WTC11 (cell line): ENCODE measurements around the gene MRPL11. TPM values are rescaled to one million over a fixed set of nuclear protein-coding genes. Genes with fewer than 3 reads are reported as not detected.

Source experiments
- ATAC-seq: fragments of 200-7000 bp; cut with Tn5 transposase; 2 replicates; pipeline ENCODE4 v1.10.0; 2021; ENCODE audit warnings: mild to moderate bottlenecking, moderate library complexity
- CTCF ChIA-PET: fragments of 300-600 bp; sonication (Branson Sonifier 250); formaldehyde crosslinking; loops from one replicate; lab custom pipeline; 2021; ENCODE audit warnings: antibody characterized with exemption; lab: Charles Lee
- POLR2A ChIA-PET: fragments of 350-600 bp; sonication (Branson Sonifier 250); formaldehyde crosslinking; loops from one replicate; lab custom pipeline; 2021; ENCODE audit warnings: antibody characterized with exemption; lab: Charles Lee
- DNase-seq: peaks from one replicate; pipeline ENCODE4 v3.0.0; 2021; ENCODE audit warnings: low spot score
- H3K27ac Mint-ChIP-seq: 2 replicates; pipeline ENCODE4 v1.8.0; 2021; ENCODE audit warnings: mixed read lengths
- H3K27me3 Mint-ChIP-seq: 2 replicates; pipeline ENCODE4 v1.8.0; 2021; ENCODE audit warnings: low read depth, mild to moderate bottlenecking, moderate library complexity, mixed read lengths
- H3K36me3 Mint-ChIP-seq: 2 replicates; pipeline ENCODE4 v1.8.0; 2021; ENCODE audit warnings: mixed read lengths
- H3K4me1 Mint-ChIP-seq: 2 replicates; pipeline ENCODE4 v1.8.0; 2022; ENCODE audit warnings: mixed read lengths
- H3K4me3 Mint-ChIP-seq: 2 replicates; pipeline ENCODE4 v1.8.0; 2021; ENCODE audit warnings: mild to moderate bottlenecking, moderate library complexity, mixed read lengths
- H3K9me3 Mint-ChIP-seq: 2 replicates; pipeline ENCODE4 v1.8.0; 2021; ENCODE audit warnings: mixed read lengths
- E2F5 ChIP-seq: sonication (generic); formaldehyde crosslinking; IDR thresholded peaks from 2 replicates; pipeline ENCODE4 v1.8.1; 2022; ENCODE audit warnings: mild to moderate bottlenecking, moderate library complexity, missing genetic modification reagents
- FOXK1 ChIP-seq: sonication (generic); formaldehyde crosslinking; IDR thresholded peaks from 2 replicates; pipeline ENCODE4 v1.8.0; 2022; ENCODE audit warnings: mild to moderate bottlenecking, moderate library complexity, missing genetic modification reagents
- GTF2I ChIP-seq: fragments of 250-450 bp; sonication (Bioruptor Pico); conservative IDR thresholded peaks from 2 replicates; pipeline ENCODE4 v1.4.0; 2021; ENCODE audit warnings: mild to moderate bottlenecking
- HMGA2 ChIP-seq: fragments of 250-450 bp; sonication (Bioruptor Pico); IDR thresholded peaks from 2 replicates; pipeline ENCODE4 v1.4.0; 2021; ENCODE audit warnings: mild to moderate bottlenecking, moderate library complexity
- MLX ChIP-seq: sonication (generic); formaldehyde crosslinking; IDR thresholded peaks from 2 replicates; pipeline ENCODE4 v1.8.1; 2023; ENCODE audit warnings: mild to moderate bottlenecking, missing genetic modification reagents, moderate library complexity
- MYBL2 ChIP-seq: sonication (generic); formaldehyde crosslinking; IDR thresholded peaks from 2 replicates; pipeline ENCODE4 v1.8.1; 2023; ENCODE audit warnings: mild to moderate bottlenecking, moderate library complexity, missing genetic modification reagents
- NFATC4 ChIP-seq: fragments of 250-450 bp; sonication (Bioruptor Pico); IDR thresholded peaks from 2 replicates; pipeline ENCODE4 v1.9.0; 2021; ENCODE audit warnings: mild to moderate bottlenecking
- RELA ChIP-seq: sonication (generic); formaldehyde crosslinking; IDR thresholded peaks from 2 replicates; pipeline ENCODE4 v1.8.1; 2022; ENCODE audit warnings: missing genetic modification reagents, mild to moderate bottlenecking, borderline replicate concordance
- SP1 ChIP-seq: sonication (generic); formaldehyde crosslinking; conservative IDR thresholded peaks from 2 replicates; pipeline ENCODE4 v1.8.1; 2022; ENCODE audit warnings: missing genetic modification reagents
- TCF7 ChIP-seq: sonication (generic); formaldehyde crosslinking; IDR thresholded peaks from 2 replicates; pipeline ENCODE4 v1.8.0; 2022; ENCODE audit warnings: mild to moderate bottlenecking, low read depth, missing genetic modification reagents, moderate library complexity
- TEAD4 ChIP-seq: sonication (generic); formaldehyde crosslinking; IDR thresholded peaks from 2 replicates; pipeline ENCODE4 v1.8.0; 2022; ENCODE audit warnings: mild to moderate bottlenecking, missing genetic modification reagents
- TP53 ChIP-seq: sonication (generic); formaldehyde crosslinking; IDR thresholded peaks from 2 replicates; pipeline ENCODE4 v1.8.1; 2023; ENCODE audit warnings: mild to moderate bottlenecking, missing genetic modification reagents
- USF2 ChIP-seq: sonication (generic); formaldehyde crosslinking; IDR thresholded peaks from 2 replicates; pipeline ENCODE4 v1.8.1; 2023; ENCODE audit warnings: mild to moderate bottlenecking, missing genetic modification reagents, moderate library complexity
- ZBTB21 ChIP-seq: sonication (generic); formaldehyde crosslinking; IDR thresholded peaks from 2 replicates; pipeline ENCODE4 v1.8.1; 2023; ENCODE audit warnings: mild to moderate bottlenecking, missing genetic modification reagents, borderline replicate concordance
- ZNF121 ChIP-seq: sonication (generic); formaldehyde crosslinking; IDR thresholded peaks from 2 replicates; pipeline ENCODE4 v1.8.0; 2023; ENCODE audit warnings: missing genetic modification reagents
- ZNF219 ChIP-seq: sonication (generic); formaldehyde crosslinking; IDR thresholded peaks from 2 replicates; pipeline ENCODE4 v1.8.0; 2023; ENCODE audit warnings: missing genetic modification reagents, mild to moderate bottlenecking, borderline replicate concordance
- ZNF232 ChIP-seq: sonication (generic); formaldehyde crosslinking; IDR thresholded peaks from 2 replicates; pipeline ENCODE4 v1.8.0; 2022; ENCODE audit warnings: mild to moderate bottlenecking, missing genetic modification reagents
- ZNF317 ChIP-seq: sonication (generic); formaldehyde crosslinking; IDR thresholded peaks from 2 replicates; pipeline ENCODE4 v1.8.1; 2023; ENCODE audit warnings: low read depth, mild to moderate bottlenecking, moderate library complexity, missing genetic modification reagents, borderline replicate concordance
- ZNF671 ChIP-seq: fragments of 250-450 bp; sonication (Bioruptor Pico); IDR thresholded peaks from 2 replicates; pipeline ENCODE4 v1.8.0; 2021; ENCODE audit warnings: mild to moderate bottlenecking
- total RNA-seq: library from RNA; stranded (reverse); gene quantifications from 3 replicates; pipeline ENCODE4 v1.2.3, GENCODE V29; 2021
- TF ChIP-seq, protein P1 (sequence below): sonication (generic); formaldehyde crosslinking; conservative IDR thresholded peaks from 2 replicates; pipeline ENCODE4 v1.8.1; 2022; ENCODE audit warnings: mild to moderate bottlenecking, missing genetic modification reagents
- TF ChIP-seq, protein P2 (sequence below): sonication (generic); formaldehyde crosslinking; IDR thresholded peaks from 2 replicates; pipeline ENCODE4 v1.8.1; 2023; ENCODE audit warnings: mild to moderate bottlenecking, missing genetic modification reagents
- TF ChIP-seq, protein P3 (sequence below): sonication (generic); formaldehyde crosslinking; IDR thresholded peaks from 2 replicates; pipeline ENCODE4 v1.8.0; 2023; ENCODE audit warnings: missing genetic modification reagents
- TF ChIP-seq, protein P4 (sequence below): sonication (generic); formaldehyde crosslinking; IDR thresholded peaks from 2 replicates; pipeline ENCODE4 v1.8.1; 2023; ENCODE audit warnings: mild to moderate bottlenecking, moderate library complexity, missing genetic modification reagents
- TF ChIP-seq, protein P5 (sequence below): fragments of 200-600 bp; IDR thresholded peaks from 2 replicates; pipeline ENCODE4 v1.8.0; 2022; ENCODE audit warnings: antibody characterized with exemption

MRPL11 gene
- total RNA-seq, 1 experiment from 2014 or later: 137 TPM

GRCh38 chr11:66462911-66463310 is 24.3 kb upstream of the MRPL11 start:
- Mint-ChIP-seq H3K4me1 (peaks cover 23% of the 10 kb centered on the region), H3K9me3 (peaks cover 23% of the 10 kb centered on the region), H3K27ac (no peak overlapping the region), H3K36me3 (peaks cover 18% of the 10 kb centered on the region), H3K4me3 (no peak overlapping the region), H3K27me3 (no peaks in the 10 kb centered on the region; the same call in 1 of the 2 replicates)
- no peak for ATAC-seq
- ChIA-PET POLR2A (no interaction called here), CTCF (interaction anchor here (1.2 kb wide), 1 partner anchor 74 kb away, joined by 3 read pairs; no protein-coding TSS in a partner anchor)
- DNase-seq: no peak
- no peak for TF ChIP-seq TEAD4 (CRISPR knock-in tag)
- TF ChIP-seq HMGA2 (CRISPR knock-in tag): no peak

DNA sequence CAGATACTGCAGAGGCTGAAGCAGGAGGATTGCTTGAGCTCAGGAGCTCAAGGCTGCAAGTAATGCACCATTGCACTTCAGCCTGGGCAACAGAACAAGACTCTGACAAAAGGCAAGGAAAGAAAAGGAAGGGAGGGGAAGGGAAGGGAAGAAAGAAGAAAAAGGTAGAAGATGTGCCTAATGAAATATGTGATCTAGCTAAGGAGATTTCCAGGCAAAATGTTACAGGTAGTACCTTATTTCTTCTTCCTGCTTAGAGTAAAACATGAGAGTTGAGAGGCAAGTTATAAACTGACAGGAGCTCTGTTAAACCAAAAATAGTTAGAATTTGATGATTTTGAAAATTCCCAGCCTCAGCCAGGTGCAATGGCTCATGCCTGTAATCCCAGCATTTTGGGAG is 23.4 kb upstream of the MRPL11 start:
- H3K4me3 Mint-ChIP-seq: no peak overlapping the region
- DNase-seq (no peak), ATAC-seq (no peak)
- H3K36me3 Mint-ChIP-seq: peaks cover 18% of the 10 kb centered on the region
- peaks cover 17% of the 10 kb centered on the region for H3K4me1 Mint-ChIP-seq
- ChIA-PET POLR2A (interaction anchor here (0.5 kb wide), 1 partner anchor 33 kb away, joined by 4 read pairs; no protein-coding TSS in a partner anchor), CTCF (interaction anchor here (0.6 to 1.4 kb wide), 4 partner anchors 23 to 210 kb away, joined by 3 to 6 read pairs (median 4); partner anchors contain the start of gene MRPL11)
- TF ChIP-seq NFATC4 (CRISPR knock-in tag): no peak
- TF ChIP-seq USF2: no peak
- TF ChIP-seq ZBTB21 (CRISPR knock-in tag): no peak
- no peak for TF ChIP-seq MYBL2 (CRISPR knock-in tag)
- no peak for TF ChIP-seq TCF7 (CRISPR knock-in tag)
- TF ChIP-seq GTF2I (CRISPR knock-in tag): no peak
- no peak for TF ChIP-seq ZNF317
- TF ChIP-seq ZNF121 (CRISPR knock-in tag): no peak
- no peak for TF ChIP-seq ZNF219
- TF ChIP-seq SP1: no peak
- TF ChIP-seq RELA (CRISPR knock-in tag): no peak
- TF ChIP-seq, protein P1, sequence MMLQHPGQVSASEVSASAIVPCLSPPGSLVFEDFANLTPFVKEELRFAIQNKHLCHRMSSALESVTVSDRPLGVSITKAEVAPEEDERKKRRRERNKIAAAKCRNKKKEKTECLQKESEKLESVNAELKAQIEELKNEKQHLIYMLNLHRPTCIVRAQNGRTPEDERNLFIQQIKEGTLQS (CRISPR knock-in tag): no peak
- TF ChIP-seq, protein P2, sequence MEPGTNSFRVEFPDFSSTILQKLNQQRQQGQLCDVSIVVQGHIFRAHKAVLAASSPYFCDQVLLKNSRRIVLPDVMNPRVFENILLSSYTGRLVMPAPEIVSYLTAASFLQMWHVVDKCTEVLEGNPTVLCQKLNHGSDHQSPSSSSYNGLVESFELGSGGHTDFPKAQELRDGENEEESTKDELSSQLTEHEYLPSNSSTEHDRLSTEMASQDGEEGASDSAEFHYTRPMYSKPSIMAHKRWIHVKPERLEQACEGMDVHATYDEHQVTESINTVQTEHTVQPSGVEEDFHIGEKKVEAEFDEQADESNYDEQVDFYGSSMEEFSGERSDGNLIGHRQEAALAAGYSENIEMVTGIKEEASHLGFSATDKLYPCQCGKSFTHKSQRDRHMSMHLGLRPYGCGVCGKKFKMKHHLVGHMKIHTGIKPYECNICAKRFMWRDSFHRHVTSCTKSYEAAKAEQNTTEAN (CRISPR knock-in tag): no peak
- TF ChIP-seq E2F5 (CRISPR knock-in tag): no peak
- no peak for TF ChIP-seq MLX (CRISPR knock-in tag)
- TF ChIP-seq ZNF232 (CRISPR knock-in tag): no peak
- TF ChIP-seq TP53 (CRISPR knock-in tag): no peak
- H3K27me3 Mint-ChIP-seq: no peaks in the 10 kb centered on the region; the same call in 1 of the 2 replicates
- H3K9me3 Mint-ChIP-seq: peaks cover 23% of the 10 kb centered on the region
- no peak overlapping the region for H3K27ac Mint-ChIP-seq

DNA sequence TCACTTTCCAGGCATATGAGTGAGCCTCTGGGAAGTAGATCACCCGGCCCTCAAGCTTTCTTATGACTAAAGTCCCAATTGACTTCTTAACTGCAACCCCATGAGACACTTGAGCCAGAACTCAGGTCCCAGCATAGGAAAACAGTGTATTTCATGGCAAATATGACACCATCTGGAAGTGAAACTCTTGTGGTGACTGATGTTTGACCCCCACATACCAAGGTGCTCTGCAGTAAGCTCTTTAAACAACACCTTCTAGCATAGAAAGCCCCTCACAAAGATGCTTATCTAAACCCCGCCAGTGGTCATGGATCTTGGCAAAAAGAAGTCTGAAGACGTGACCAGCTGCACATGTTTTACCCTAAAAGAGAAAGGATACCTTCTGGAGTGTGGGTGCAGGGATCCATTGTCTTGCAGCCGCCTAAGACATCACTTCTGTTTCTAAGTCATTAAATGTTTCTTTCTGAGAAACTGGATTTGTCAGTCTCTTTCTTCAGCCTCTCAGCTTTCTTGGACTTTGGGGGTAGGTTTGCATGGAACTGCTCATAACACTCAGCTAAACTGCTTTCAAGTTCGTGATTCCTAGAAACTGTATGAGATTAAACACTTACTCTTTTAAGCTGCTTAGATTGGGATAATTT is 20.6 kb upstream of the MRPL11 start:
- no peak overlapping the region for H3K27ac Mint-ChIP-seq
- peaks cover 6% of the 10 kb centered on the region for H3K4me1 Mint-ChIP-seq
- H3K4me3 Mint-ChIP-seq: no peak overlapping the region
- ChIA-PET POLR2A (interaction anchor here (0.5 kb wide), 1 partner anchor 869 kb away, joined by 3 read pairs; no protein-coding TSS in a partner anchor), CTCF (interaction anchor here (0.8 to 1.5 kb wide), 3 partner anchors 20 to 73 kb away, joined by 3 to 6 read pairs (median 5); partner anchors contain the start of gene MRPL11)
- no peaks in the 10 kb centered on the region; the same call in 1 of the 2 replicates for H3K27me3 Mint-ChIP-seq
- no peak for DNase-seq
- ATAC-seq: no peak
- H3K36me3 Mint-ChIP-seq: peaks cover 18% of the 10 kb centered on the region
- H3K9me3 Mint-ChIP-seq: peaks cover 23% of the 10 kb centered on the region
- TF ChIP-seq, protein P3, sequence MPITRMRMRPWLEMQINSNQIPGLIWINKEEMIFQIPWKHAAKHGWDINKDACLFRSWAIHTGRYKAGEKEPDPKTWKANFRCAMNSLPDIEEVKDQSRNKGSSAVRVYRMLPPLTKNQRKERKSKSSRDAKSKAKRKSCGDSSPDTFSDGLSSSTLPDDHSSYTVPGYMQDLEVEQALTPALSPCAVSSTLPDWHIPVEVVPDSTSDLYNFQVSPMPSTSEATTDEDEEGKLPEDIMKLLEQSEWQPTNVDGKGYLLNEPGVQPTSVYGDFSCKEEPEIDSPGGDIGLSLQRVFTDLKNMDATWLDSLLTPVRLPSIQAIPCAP: no peak
- TF ChIP-seq FOXK1 (CRISPR knock-in tag) (no peak), ZNF671 (CRISPR knock-in tag) (no peak), HMGA2 (CRISPR knock-in tag) (no peak)
- TF ChIP-seq, protein P4, sequence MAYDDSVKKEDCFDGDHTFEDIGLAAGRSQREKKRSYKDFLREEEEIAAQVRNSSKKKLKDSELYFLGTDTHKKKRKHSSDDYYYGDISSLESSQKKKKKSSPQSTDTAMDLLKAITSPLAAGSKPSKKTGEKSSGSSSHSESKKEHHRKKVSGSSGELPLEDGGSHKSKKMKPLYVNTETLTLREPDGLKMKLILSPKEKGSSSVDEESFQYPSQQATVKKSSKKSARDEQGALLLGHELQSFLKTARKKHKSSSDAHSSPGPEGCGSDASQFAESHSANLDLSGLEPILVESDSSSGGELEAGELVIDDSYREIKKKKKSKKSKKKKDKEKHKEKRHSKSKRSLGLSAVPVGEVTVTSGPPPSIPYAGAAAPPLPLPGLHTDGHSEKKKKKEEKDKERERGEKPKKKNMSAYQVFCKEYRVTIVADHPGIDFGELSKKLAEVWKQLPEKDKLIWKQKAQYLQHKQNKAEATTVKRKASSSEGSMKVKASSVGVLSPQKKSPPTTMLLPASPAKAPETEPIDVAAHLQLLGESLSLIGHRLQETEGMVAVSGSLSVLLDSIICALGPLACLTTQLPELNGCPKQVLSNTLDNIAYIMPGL: no peak
- TF ChIP-seq, protein P5, sequence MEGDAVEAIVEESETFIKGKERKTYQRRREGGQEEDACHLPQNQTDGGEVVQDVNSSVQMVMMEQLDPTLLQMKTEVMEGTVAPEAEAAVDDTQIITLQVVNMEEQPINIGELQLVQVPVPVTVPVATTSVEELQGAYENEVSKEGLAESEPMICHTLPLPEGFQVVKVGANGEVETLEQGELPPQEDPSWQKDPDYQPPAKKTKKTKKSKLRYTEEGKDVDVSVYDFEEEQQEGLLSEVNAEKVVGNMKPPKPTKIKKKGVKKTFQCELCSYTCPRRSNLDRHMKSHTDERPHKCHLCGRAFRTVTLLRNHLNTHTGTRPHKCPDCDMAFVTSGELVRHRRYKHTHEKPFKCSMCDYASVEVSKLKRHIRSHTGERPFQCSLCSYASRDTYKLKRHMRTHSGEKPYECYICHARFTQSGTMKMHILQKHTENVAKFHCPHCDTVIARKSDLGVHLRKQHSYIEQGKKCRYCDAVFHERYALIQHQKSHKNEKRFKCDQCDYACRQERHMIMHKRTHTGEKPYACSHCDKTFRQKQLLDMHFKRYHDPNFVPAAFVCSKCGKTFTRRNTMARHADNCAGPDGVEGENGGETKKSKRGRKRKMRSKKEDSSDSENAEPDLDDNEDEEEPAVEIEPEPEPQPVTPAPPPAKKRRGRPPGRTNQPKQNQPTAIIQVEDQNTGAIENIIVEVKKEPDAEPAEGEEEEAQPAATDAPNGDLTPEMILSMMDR: no peak
